SK-N-SH treated with all-trans-retinoic acid at 6 μM for 48 hours (cell line): ENCODE measurements around the gene SDK1.

ENCODE experiments used
- ATAC-seq: fragments of 200-7000 bp; cut with Tn5 transposase; 3 replicates; pipeline ENCODE4 v1.9.1; 2020; ENCODE audit warnings: mild to moderate bottlenecking, moderate library complexity
- ARNTL ChIP-seq: fragments of 450-650 bp; formaldehyde crosslinking; IDR thresholded peaks from 2 replicates; pipeline ENCODE4 v1.5.0; 2020; ENCODE audit warnings: low read depth, mild to moderate bottlenecking, moderate library complexity, borderline replicate concordance
- BACH2 ChIP-seq: fragments of 250-450 bp; sonication (Bioruptor Pico); IDR thresholded peaks from 2 replicates; pipeline ENCODE4 v1.9.0; 2021; ENCODE audit warnings: mild to moderate bottlenecking, borderline replicate concordance
- CSDC2 ChIP-seq: fragments of 250-450 bp; sonication (Bioruptor Pico); IDR thresholded peaks from 2 replicates; pipeline ENCODE4 v1.5.0; 2020; ENCODE audit warnings: mild to moderate bottlenecking, moderate library complexity
- CSRNP3 ChIP-seq: fragments of 250-450 bp; sonication (Bioruptor Pico); IDR thresholded peaks from 2 replicates; pipeline ENCODE4 v1.5.1; 2021; ENCODE audit warnings: mild to moderate bottlenecking, moderate library complexity
- GLIS3 ChIP-seq: fragments of 250-450 bp; sonication (Bioruptor Pico); IDR thresholded peaks from 2 replicates; pipeline ENCODE4 v1.5.0; 2020; ENCODE audit warnings: mild to moderate bottlenecking, moderate library complexity
- OSR1 ChIP-seq: fragments of 250-450 bp; sonication (Bioruptor Pico); IDR thresholded peaks from 2 replicates; pipeline ENCODE4 v1.8.0; 2022; ENCODE audit warnings: moderate library complexity, mild to moderate bottlenecking, inconsistent platforms
- PATZ1 ChIP-seq: fragments of 250-450 bp; sonication (Bioruptor Pico); IDR thresholded peaks from 2 replicates; pipeline ENCODE4 v1.8.0; 2020; ENCODE audit warnings: mild to moderate bottlenecking, moderate library complexity, borderline replicate concordance
- PPARA ChIP-seq: fragments of 250-450 bp; sonication (Bioruptor Pico); IDR thresholded peaks from 2 replicates; pipeline ENCODE4 v1.5.0; 2020; ENCODE audit warnings: mild to moderate bottlenecking, borderline replicate concordance
- RARB ChIP-seq: fragments of 250-450 bp; sonication (Bioruptor Pico); IDR thresholded peaks from 2 replicates; pipeline ENCODE4 v1.8.0; 2021; ENCODE audit warnings: mild to moderate bottlenecking, moderate library complexity
- SNAI2 ChIP-seq: fragments of 250-450 bp; sonication (Bioruptor Pico); IDR thresholded peaks from 2 replicates; pipeline ENCODE4 v1.5.0; 2020; ENCODE audit warnings: mild to moderate bottlenecking, moderate library complexity
- TOX ChIP-seq: fragments of 250-450 bp; sonication (Bioruptor Pico); IDR thresholded peaks from 2 replicates; pipeline ENCODE4 v1.8.0; 2021; ENCODE audit warnings: mild to moderate bottlenecking, moderate library complexity, borderline replicate concordance
- ZFP30 ChIP-seq: fragments of 450-650 bp; formaldehyde crosslinking; IDR thresholded peaks from 2 replicates; pipeline ENCODE4 v1.5.0; 2022; ENCODE audit warnings: mild to moderate bottlenecking, moderate library complexity
- ZNF565 ChIP-seq: fragments of 450-650 bp; formaldehyde crosslinking; conservative IDR thresholded peaks from 2 replicates; pipeline ENCODE4 v1.5.0; 2020; ENCODE audit warnings: low read depth, mild to moderate bottlenecking, moderate library complexity
- ZNF70 ChIP-seq: fragments of 450-650 bp; formaldehyde crosslinking; IDR thresholded peaks from 2 replicates; pipeline ENCODE4 v1.5.0; 2020; ENCODE audit warnings: mild to moderate bottlenecking, moderate library complexity
- TF ChIP-seq, protein P1 (sequence below): fragments of 250-450 bp; sonication (Bioruptor Pico); IDR thresholded peaks from 2 replicates; pipeline ENCODE4 v1.5.1; 2020; ENCODE audit warnings: low read depth, mild to moderate bottlenecking, moderate library complexity
- TF ChIP-seq, protein P2 (sequence below): fragments of 250-450 bp; sonication (Bioruptor Pico); IDR thresholded peaks from 2 replicates; pipeline ENCODE4 v1.5.0; 2020; ENCODE audit warnings: mild to moderate bottlenecking, moderate library complexity
- TF ChIP-seq, protein P3 (sequence below): fragments of 250-450 bp; sonication (Bioruptor Pico); IDR thresholded peaks from 2 replicates; pipeline ENCODE4 v1.8.0; 2021; ENCODE audit warnings: low read depth, mild to moderate bottlenecking, moderate library complexity, borderline replicate concordance

Gene SDK1

GRCh38 chr7:3280445-3280844 is 20.6 kb upstream of the SDK1 start (continued):
- TF ChIP-seq, protein P1, sequence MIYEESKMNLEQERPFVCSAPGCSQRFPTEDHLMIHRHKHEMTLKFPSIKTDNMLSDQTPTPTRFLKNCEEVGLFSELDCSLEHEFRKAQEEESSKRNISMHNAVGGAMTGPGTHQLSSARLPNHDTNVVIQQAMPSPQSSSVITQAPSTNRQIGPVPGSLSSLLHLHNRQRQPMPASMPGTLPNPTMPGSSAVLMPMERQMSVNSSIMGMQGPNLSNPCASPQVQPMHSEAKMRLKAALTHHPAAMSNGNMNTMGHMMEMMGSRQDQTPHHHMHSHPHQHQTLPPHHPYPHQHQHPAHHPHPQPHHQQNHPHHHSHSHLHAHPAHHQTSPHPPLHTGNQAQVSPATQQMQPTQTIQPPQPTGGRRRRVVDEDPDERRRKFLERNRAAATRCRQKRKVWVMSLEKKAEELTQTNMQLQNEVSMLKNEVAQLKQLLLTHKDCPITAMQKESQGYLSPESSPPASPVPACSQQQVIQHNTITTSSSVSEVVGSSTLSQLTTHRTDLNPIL (CRISPR knock-in tag): no peak
- no peak for TF ChIP-seq ZNF565 (CRISPR knock-in tag)
- TF ChIP-seq TOX (CRISPR knock-in tag): no peak
- TF ChIP-seq ZFP30 (CRISPR knock-in tag): no peak
- no peak for TF ChIP-seq GLIS3 (CRISPR knock-in tag)
- TF ChIP-seq, protein P2, sequence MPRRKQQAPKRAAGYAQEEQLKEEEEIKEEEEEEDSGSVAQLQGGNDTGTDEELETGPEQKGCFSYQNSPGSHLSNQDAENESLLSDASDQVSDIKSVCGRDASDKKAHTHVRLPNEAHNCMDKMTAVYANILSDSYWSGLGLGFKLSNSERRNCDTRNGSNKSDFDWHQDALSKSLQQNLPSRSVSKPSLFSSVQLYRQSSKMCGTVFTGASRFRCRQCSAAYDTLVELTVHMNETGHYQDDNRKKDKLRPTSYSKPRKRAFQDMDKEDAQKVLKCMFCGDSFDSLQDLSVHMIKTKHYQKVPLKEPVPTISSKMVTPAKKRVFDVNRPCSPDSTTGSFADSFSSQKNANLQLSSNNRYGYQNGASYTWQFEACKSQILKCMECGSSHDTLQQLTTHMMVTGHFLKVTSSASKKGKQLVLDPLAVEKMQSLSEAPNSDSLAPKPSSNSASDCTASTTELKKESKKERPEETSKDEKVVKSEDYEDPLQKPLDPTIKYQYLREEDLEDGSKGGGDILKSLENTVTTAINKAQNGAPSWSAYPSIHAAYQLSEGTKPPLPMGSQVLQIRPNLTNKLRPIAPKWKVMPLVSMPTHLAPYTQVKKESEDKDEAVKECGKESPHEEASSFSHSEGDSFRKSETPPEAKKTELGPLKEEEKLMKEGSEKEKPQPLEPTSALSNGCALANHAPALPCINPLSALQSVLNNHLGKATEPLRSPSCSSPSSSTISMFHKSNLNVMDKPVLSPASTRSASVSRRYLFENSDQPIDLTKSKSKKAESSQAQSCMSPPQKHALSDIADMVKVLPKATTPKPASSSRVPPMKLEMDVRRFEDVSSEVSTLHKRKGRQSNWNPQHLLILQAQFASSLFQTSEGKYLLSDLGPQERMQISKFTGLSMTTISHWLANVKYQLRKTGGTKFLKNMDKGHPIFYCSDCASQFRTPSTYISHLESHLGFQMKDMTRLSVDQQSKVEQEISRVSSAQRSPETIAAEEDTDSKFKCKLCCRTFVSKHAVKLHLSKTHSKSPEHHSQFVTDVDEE: no peak
- TF ChIP-seq BACH2 (CRISPR knock-in tag): no peak
- TF ChIP-seq, all 23 proteins: peak for 0

- TF ChIP-seq, protein P1 (CRISPR knock-in tag): no peak
- TF ChIP-seq, protein P3, sequence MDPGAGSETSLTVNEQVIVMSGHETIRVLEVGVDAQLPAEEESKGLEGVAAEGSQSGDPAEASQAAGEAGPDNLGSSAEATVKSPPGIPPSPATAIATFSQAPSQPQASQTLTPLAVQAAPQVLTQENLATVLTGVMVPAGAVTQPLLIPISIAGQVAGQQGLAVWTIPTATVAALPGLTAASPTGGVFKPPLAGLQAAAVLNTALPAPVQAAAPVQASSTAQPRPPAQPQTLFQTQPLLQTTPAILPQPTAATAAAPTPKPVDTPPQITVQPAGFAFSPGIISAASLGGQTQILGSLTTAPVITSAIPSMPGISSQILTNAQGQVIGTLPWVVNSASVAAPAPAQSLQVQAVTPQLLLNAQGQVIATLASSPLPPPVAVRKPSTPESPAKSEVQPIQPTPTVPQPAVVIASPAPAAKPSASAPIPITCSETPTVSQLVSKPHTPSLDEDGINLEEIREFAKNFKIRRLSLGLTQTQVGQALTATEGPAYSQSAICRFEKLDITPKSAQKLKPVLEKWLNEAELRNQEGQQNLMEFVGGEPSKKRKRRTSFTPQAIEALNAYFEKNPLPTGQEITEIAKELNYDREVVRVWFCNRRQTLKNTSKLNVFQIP (CRISPR knock-in tag): no peak
- TF ChIP-seq RARB (no peak), SNAI2 (CRISPR knock-in tag) (no peak), CSRNP3 (CRISPR knock-in tag) (no peak), ZNF565 (CRISPR knock-in tag) (no peak), ZNF70 (CRISPR knock-in tag) (no peak), OSR1 (no peak), TOX (CRISPR knock-in tag) (no peak)
- TF ChIP-seq, protein P2: no peak
- no peak for ATAC-seq
These were observed 20.0 kb upstream of the SDK1 start for GRCh38 chr7:3280946-3281656.

DNA sequence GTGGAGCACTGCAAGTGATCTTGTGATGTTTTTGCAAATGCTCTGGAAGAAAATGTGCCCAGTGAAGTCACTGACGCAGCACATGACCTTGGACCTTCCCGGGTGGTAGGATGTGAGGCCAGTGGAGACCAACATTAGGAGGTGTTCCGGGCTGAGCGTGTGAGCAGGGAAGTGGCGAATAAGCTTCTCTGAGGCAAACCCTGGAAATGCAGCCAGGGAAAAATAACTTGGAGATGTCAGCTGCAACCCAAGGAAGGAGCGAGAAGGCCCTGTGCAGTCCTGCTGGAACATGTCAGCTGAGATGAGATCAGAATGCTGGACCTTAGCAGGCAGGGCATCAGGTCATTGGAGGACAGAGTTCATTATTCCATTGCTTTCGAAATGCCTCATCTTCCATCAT is 18.6 kb upstream of the SDK1 start:
- TF ChIP-seq PATZ1: no peak
- TF ChIP-seq GLIS3 (CRISPR knock-in tag): no peak
- TF ChIP-seq CSDC2 (CRISPR knock-in tag): no peak
- TF ChIP-seq RARB: no peak
- TF ChIP-seq ARNTL (CRISPR knock-in tag): no peak
- no peak for TF ChIP-seq PPARA (CRISPR knock-in tag)
- no peak for TF ChIP-seq CSRNP3 (CRISPR knock-in tag)
- no peak for TF ChIP-seq OSR1
- no peak for TF ChIP-seq ZFP30 (CRISPR knock-in tag)
- TF ChIP-seq ZNF70 (CRISPR knock-in tag): no peak

More for the DNA sequence above, 18.6 kb upstream of the SDK1 start:
- ATAC-seq: no peak
